ENCODE results near the gene ALG14. TPM values are rescaled to one million over a fixed set of nuclear protein-coding genes. Genes with fewer than 3 reads are reported as not detected.

The ALG14 gene
- total RNA-seq, 1 experiment from 2014 or later, result 5.7 TPM

GRCh38 chr1:95021805-95022643, 50.7 kb downstream of the ALG14 start:
- Histone ChIP-seq H3K4me1 (ENCODE audit: control insufficient read depth in 1 of 2, insufficient read depth in 2 of 2, low read length in 2 of 2) (peaks cover 14 to 22% of the 10 kb centered on the region in 2 experiments), H3K27ac (ENCODE audit: low read depth, low read length) (no peak overlapping the region), H3K9me2 (ENCODE audit: insufficient read depth) (no peaks in the 10 kb centered on the region), H4K20me1 (ENCODE audit: insufficient read depth) (no peaks in the 10 kb centered on the region), H3K27me3 (ENCODE audit: insufficient read depth, low read length) (no peaks in the 10 kb centered on the region), H3K79me2 (ENCODE audit: insufficient read depth, low read length) (no peaks in the 10 kb centered on the region), H2AFZ (ENCODE audit: low read depth, low read length, poor library complexity, severe bottlenecking) (no peak overlapping the region), H3K4me3 (replicated peaks in 1 of 2; ENCODE audit: low read depth in 1 of 2, low read length in 2 of 2) (no peak overlapping the region), H3K4me2 (ENCODE audit: low read length) (no peak overlapping the region), H3K36me3 (ENCODE audit: control insufficient read depth in 1 of 2, insufficient read depth in 2 of 2, low read length in 2 of 2) (no peaks in the 10 kb centered on the region), H3K9me3 (ENCODE audit: control insufficient read depth in 1 of 2, insufficient read depth in 1 of 2, low read depth in 1 of 2, low read length in 2 of 2) (no peaks in the 10 kb centered on the region), H3K9ac (ENCODE audit: low read length) (no peak overlapping the region)
- no peak for ATAC-seq
- no peak for DNase-seq (ENCODE audit: low read depth, low spot score)
- ChIA-PET POLR2A (no interaction called here), RAD21 (ENCODE audit: low non-redundant PET in 1 of 2, low total read pairs in 2 of 2, uncharacterized antibody in 2 of 2, unreplicated experiment in 2 of 2) (no interaction called here), CTCF (interaction anchor here (1.3 kb wide), 1 partner anchor 168 kb away, joined by 3 read pairs; no protein-coding TSS in a partner anchor)
- BruUV-seq (replicated peaks), result no TSS peak
- intact Hi-C loops (cut with micrococcal nuclease), result no loop called here
- TF ChIP-seq YY1 (IDR thresholded peaks at IDR 0.05; ENCODE audit: extremely low read depth, insufficient replicate concordance, low read depth, low read length) (no peak), SP1 (IDR thresholded peaks at IDR 0.05; ENCODE audit: low read depth) (no peak), CEBPB (IDR thresholded peaks at IDR 0.05; ENCODE audit: low read depth) (no peak), SRF (IDR thresholded peaks at IDR 0.05; ENCODE audit: low read depth) (no peak), TCF7L2 (IDR thresholded peaks at IDR 0.05; ENCODE audit: borderline replicate concordance, extremely low read depth, insufficient read depth, insufficient read length) (no peak), ZNF274 (IDR thresholded peaks at IDR 0.05; ENCODE audit: low read depth, low read length) (no peak), ELF1 (IDR thresholded peaks at IDR 0.05; ENCODE audit: borderline replicate concordance, low read depth) (no peak), EZH2 (IDR thresholded peaks at IDR 0.05) (no peak), CBX3 (IDR thresholded peaks at IDR 0.05; ENCODE audit: low read depth) (no peak), FOSL1 (IDR thresholded peaks at IDR 0.05; ENCODE audit: low read depth) (no peak), EGR1 (IDR thresholded peaks at IDR 0.05; ENCODE audit: low read depth) (no peak), MAX (IDR thresholded peaks at IDR 0.05) (no peak), SIN3A (IDR thresholded peaks at IDR 0.05; ENCODE audit: low read depth) (no peak; the same call in 1 of the 2 replicates), POLR2A (IDR thresholded peaks at IDR 0.05; ENCODE audit: borderline replicate concordance, extremely low read depth, insufficient read depth, insufficient read length) (no peak), RAD21 (IDR thresholded peaks at IDR 0.05; ENCODE audit: low read depth) (no peak)
- TF ChIP-seq, protein P1, sequence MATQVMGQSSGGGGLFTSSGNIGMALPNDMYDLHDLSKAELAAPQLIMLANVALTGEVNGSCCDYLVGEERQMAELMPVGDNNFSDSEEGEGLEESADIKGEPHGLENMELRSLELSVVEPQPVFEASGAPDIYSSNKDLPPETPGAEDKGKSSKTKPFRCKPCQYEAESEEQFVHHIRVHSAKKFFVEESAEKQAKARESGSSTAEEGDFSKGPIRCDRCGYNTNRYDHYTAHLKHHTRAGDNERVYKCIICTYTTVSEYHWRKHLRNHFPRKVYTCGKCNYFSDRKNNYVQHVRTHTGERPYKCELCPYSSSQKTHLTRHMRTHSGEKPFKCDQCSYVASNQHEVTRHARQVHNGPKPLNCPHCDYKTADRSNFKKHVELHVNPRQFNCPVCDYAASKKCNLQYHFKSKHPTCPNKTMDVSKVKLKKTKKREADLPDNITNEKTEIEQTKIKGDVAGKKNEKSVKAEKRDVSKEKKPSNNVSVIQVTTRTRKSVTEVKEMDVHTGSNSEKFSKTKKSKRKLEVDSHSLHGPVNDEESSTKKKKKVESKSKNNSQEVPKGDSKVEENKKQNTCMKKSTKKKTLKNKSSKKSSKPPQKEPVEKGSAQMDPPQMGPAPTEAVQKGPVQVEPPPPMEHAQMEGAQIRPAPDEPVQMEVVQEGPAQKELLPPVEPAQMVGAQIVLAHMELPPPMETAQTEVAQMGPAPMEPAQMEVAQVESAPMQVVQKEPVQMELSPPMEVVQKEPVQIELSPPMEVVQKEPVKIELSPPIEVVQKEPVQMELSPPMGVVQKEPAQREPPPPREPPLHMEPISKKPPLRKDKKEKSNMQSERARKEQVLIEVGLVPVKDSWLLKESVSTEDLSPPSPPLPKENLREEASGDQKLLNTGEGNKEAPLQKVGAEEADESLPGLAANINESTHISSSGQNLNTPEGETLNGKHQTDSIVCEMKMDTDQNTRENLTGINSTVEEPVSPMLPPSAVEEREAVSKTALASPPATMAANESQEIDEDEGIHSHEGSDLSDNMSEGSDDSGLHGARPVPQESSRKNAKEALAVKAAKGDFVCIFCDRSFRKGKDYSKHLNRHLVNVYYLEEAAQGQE (IDR thresholded peaks at IDR 0.05; ENCODE audit: low read depth), result no peak
- TF ChIP-seq, protein P2, sequence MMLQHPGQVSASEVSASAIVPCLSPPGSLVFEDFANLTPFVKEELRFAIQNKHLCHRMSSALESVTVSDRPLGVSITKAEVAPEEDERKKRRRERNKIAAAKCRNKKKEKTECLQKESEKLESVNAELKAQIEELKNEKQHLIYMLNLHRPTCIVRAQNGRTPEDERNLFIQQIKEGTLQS (IDR thresholded peaks at IDR 0.05), result no peak
- TF ChIP-seq, protein P3, sequence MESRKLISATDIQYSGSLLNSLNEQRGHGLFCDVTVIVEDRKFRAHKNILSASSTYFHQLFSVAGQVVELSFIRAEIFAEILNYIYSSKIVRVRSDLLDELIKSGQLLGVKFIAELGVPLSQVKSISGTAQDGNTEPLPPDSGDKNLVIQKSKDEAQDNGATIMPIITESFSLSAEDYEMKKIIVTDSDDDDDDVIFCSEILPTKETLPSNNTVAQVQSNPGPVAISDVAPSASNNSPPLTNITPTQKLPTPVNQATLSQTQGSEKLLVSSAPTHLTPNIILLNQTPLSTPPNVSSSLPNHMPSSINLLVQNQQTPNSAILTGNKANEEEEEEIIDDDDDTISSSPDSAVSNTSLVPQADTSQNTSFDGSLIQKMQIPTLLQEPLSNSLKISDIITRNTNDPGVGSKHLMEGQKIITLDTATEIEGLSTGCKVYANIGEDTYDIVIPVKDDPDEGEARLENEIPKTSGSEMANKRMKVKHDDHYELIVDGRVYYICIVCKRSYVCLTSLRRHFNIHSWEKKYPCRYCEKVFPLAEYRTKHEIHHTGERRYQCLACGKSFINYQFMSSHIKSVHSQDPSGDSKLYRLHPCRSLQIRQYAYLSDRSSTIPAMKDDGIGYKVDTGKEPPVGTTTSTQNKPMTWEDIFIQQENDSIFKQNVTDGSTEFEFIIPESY (IDR thresholded peaks at IDR 0.05; ENCODE audit: extremely low read depth, insufficient replicate concordance, low read length), result no peak

All from HCT116 (cell line).